Measurements from ENCODE around the gene PDE7B.

The PDE7B gene

DNA sequence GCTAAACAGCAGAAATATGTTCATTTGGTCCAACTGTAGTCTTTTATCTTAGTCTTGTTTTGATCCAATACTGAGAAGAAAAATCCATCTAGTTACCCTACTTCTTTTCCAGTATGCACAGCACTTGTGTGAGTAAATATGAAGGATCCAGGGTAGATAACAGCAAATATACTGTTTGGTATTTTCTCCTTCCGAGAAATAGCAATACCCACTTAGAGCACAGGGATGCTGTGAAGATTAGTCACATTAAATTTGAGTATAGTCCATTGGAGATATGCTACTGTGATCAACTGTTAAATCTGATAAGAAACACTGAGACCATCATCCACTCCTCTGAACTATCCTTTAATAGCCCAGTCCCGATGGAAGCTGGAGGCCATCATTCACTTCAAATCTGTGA lies 145.2 kb downstream of the PDE7B start:
- DNase-seq (ENCODE audit: low read depth in 1 of 2, low spot score in 1 of 2) = no peak
- TF ChIP-seq POLR2AphosphoS5 (IDR thresholded peaks at IDR 0.05; ENCODE audit: low read depth) (no peak), GABPA (IDR thresholded peaks at IDR 0.05; ENCODE audit: low read depth) (no peak), SPI1 (IDR thresholded peaks at IDR 0.05; ENCODE audit: borderline replicate concordance, low read depth) (no peak)
- TF ChIP-seq, protein P1, sequence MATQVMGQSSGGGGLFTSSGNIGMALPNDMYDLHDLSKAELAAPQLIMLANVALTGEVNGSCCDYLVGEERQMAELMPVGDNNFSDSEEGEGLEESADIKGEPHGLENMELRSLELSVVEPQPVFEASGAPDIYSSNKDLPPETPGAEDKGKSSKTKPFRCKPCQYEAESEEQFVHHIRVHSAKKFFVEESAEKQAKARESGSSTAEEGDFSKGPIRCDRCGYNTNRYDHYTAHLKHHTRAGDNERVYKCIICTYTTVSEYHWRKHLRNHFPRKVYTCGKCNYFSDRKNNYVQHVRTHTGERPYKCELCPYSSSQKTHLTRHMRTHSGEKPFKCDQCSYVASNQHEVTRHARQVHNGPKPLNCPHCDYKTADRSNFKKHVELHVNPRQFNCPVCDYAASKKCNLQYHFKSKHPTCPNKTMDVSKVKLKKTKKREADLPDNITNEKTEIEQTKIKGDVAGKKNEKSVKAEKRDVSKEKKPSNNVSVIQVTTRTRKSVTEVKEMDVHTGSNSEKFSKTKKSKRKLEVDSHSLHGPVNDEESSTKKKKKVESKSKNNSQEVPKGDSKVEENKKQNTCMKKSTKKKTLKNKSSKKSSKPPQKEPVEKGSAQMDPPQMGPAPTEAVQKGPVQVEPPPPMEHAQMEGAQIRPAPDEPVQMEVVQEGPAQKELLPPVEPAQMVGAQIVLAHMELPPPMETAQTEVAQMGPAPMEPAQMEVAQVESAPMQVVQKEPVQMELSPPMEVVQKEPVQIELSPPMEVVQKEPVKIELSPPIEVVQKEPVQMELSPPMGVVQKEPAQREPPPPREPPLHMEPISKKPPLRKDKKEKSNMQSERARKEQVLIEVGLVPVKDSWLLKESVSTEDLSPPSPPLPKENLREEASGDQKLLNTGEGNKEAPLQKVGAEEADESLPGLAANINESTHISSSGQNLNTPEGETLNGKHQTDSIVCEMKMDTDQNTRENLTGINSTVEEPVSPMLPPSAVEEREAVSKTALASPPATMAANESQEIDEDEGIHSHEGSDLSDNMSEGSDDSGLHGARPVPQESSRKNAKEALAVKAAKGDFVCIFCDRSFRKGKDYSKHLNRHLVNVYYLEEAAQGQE (IDR thresholded peaks at IDR 0.05; ENCODE audit: insufficient replicate concordance, low read depth) = no peak
- TF ChIP-seq, protein P2, sequence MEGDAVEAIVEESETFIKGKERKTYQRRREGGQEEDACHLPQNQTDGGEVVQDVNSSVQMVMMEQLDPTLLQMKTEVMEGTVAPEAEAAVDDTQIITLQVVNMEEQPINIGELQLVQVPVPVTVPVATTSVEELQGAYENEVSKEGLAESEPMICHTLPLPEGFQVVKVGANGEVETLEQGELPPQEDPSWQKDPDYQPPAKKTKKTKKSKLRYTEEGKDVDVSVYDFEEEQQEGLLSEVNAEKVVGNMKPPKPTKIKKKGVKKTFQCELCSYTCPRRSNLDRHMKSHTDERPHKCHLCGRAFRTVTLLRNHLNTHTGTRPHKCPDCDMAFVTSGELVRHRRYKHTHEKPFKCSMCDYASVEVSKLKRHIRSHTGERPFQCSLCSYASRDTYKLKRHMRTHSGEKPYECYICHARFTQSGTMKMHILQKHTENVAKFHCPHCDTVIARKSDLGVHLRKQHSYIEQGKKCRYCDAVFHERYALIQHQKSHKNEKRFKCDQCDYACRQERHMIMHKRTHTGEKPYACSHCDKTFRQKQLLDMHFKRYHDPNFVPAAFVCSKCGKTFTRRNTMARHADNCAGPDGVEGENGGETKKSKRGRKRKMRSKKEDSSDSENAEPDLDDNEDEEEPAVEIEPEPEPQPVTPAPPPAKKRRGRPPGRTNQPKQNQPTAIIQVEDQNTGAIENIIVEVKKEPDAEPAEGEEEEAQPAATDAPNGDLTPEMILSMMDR (IDR thresholded peaks at IDR 0.05; ENCODE audit: insufficient read depth, low read length) = no peak
- Histone ChIP-seq H3K4me3 (replicated peaks; ENCODE audit: insufficient read depth, low read length) (no peak overlapping the region), H3K27ac (replicated peaks) (no peak overlapping the region), H3K27me3 (ENCODE audit: insufficient read depth, poor library complexity, severe bottlenecking) (no peaks in the 10 kb centered on the region)

DNA sequence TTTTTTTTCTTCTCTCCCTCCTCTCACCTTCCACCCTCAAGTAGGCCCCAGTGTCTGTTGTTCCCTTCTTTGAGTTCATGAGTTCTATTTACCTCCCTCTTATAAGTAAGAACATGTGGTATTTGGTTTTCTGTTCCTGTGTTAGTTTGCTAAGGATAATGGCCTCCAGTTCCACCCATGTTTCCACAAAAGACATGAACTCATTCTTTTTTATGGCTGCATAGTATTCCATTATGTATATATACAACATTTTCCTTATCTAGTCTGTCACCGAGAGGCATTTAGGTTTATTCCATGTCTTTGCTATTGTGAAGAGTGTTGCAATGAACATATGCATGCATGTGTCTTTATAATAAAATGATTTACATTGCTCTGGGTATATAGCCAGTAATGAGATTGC lies 147.9 kb downstream of the PDE7B start:
- TF ChIP-seq, protein P1 (IDR thresholded peaks at IDR 0.05; ENCODE audit: insufficient replicate concordance, low read depth) = no peak
- TF ChIP-seq, protein P2 (IDR thresholded peaks at IDR 0.05; ENCODE audit: insufficient read depth, low read length) = no peak
- H3K4me3 ChIP-seq (replicated peaks; ENCODE audit: insufficient read depth, low read length) = no peak overlapping the region
- DNase-seq (ENCODE audit: low read depth in 1 of 2, low spot score in 1 of 2) = no peak
- no peaks in the 10 kb centered on the region for H3K27me3 ChIP-seq (ENCODE audit: insufficient read depth, poor library complexity, severe bottlenecking)
- H3K27ac ChIP-seq (replicated peaks) = no peak overlapping the region

DNA sequence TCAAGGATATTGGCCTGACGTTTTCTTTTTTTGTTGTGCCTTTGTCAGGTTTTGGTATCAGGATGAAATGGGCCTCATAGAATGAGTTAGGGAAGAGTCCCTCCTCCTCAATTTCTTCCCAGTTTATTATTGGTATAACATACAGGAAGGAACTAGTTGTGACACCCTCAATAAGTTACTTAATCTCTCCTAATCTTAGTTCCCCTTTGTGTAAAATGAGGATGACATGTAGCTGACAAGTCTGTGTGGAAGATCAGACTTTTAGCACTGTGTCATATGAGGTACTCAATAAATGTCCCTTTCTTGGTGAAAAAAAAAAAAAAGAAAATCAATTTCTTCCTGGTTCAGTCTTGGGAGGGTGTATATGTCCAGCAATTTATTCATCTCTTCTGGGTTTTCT lies 155.8 kb downstream of the PDE7B start:
- TF ChIP-seq, protein P1 (IDR thresholded peaks at IDR 0.05; ENCODE audit: insufficient replicate concordance, low read depth) = no peak
- peak; percentile 42; the same call in 1 of the 2 replicates for TF ChIP-seq SPI1 (IDR thresholded peaks at IDR 0.05; ENCODE audit: borderline replicate concordance, low read depth)
- TF ChIP-seq, protein P2 (IDR thresholded peaks at IDR 0.05; ENCODE audit: insufficient read depth, low read length) = no peak
- H3K4me3 ChIP-seq (replicated peaks; ENCODE audit: insufficient read depth, low read length) = no peak overlapping the region
- no peak overlapping the region for H3K27ac ChIP-seq (replicated peaks)
- no peaks in the 10 kb centered on the region for H3K27me3 ChIP-seq (ENCODE audit: insufficient read depth, poor library complexity, severe bottlenecking)
- DNase-seq (ENCODE audit: low read depth in 1 of 2, low spot score in 1 of 2) = peak; percentile 22 to 71
